WTC11 (cell line): ENCODE results near the gene ZBTB7C. TPM values are rescaled to one million over a fixed set of nuclear protein-coding genes. Genes with fewer than 3 reads are reported as not detected.
A peak's percentile ranks its signal among the peaks of the same experiment; 100 is the strongest.

Experiments used
- ATAC-seq: fragments of 200-7000 bp; cut with Tn5 transposase; 2 replicates; pipeline ENCODE4 v1.10.0; 2021; ENCODE audit warnings: mild to moderate bottlenecking, moderate library complexity
- CTCF ChIA-PET: fragments of 300-600 bp; sonication (Branson Sonifier 250); formaldehyde crosslinking; loops from one replicate; lab custom pipeline; 2021; ENCODE audit warnings: antibody characterized with exemption; lab: Charles Lee
- POLR2A ChIA-PET: fragments of 350-600 bp; sonication (Branson Sonifier 250); formaldehyde crosslinking; loops from one replicate; lab custom pipeline; 2021; ENCODE audit warnings: antibody characterized with exemption; lab: Charles Lee
- DNase-seq: peaks from one replicate; pipeline ENCODE4 v3.0.0; 2021; ENCODE audit warnings: low spot score
- H3K27ac Mint-ChIP-seq: 2 replicates; pipeline ENCODE4 v1.8.0; 2021; ENCODE audit warnings: mixed read lengths
- H3K27me3 Mint-ChIP-seq: 2 replicates; pipeline ENCODE4 v1.8.0; 2021; ENCODE audit warnings: low read depth, mild to moderate bottlenecking, moderate library complexity, mixed read lengths
- H3K36me3 Mint-ChIP-seq: 2 replicates; pipeline ENCODE4 v1.8.0; 2021; ENCODE audit warnings: mixed read lengths
- H3K4me1 Mint-ChIP-seq: 2 replicates; pipeline ENCODE4 v1.8.0; 2022; ENCODE audit warnings: mixed read lengths
- H3K4me3 Mint-ChIP-seq: 2 replicates; pipeline ENCODE4 v1.8.0; 2021; ENCODE audit warnings: mild to moderate bottlenecking, moderate library complexity, mixed read lengths
- H3K9me3 Mint-ChIP-seq: 2 replicates; pipeline ENCODE4 v1.8.0; 2021; ENCODE audit warnings: mixed read lengths
- CREM ChIP-seq: sonication (generic); formaldehyde crosslinking; IDR thresholded peaks from 2 replicates; pipeline ENCODE4 v1.8.1; 2022; ENCODE audit warnings: mild to moderate bottlenecking, missing genetic modification reagents, moderate library complexity
- ETV6 ChIP-seq: sonication (generic); formaldehyde crosslinking; IDR thresholded peaks from 2 replicates; pipeline ENCODE4 v1.8.1; 2022; ENCODE audit warnings: mild to moderate bottlenecking, missing genetic modification reagents
- JAZF1 ChIP-seq: fragments of 250-450 bp; sonication (Bioruptor Pico); IDR thresholded peaks from 2 replicates; pipeline ENCODE4 v1.9.0; 2021; ENCODE audit warnings: moderate library complexity, mild to moderate bottlenecking, inconsistent platforms
- MYBL2 ChIP-seq: sonication (generic); formaldehyde crosslinking; IDR thresholded peaks from 2 replicates; pipeline ENCODE4 v1.8.1; 2023; ENCODE audit warnings: mild to moderate bottlenecking, moderate library complexity, missing genetic modification reagents
- NFYB ChIP-seq: sonication (generic); formaldehyde crosslinking; conservative IDR thresholded peaks from 2 replicates; pipeline ENCODE4 v1.8.0; 2022; ENCODE audit warnings: low read depth, missing genetic modification reagents
- NR2C2 ChIP-seq: sonication (generic); formaldehyde crosslinking; IDR thresholded peaks from 2 replicates; pipeline ENCODE4 v1.8.0; 2022; ENCODE audit warnings: mild to moderate bottlenecking, missing genetic modification reagents
- PREB ChIP-seq: sonication (generic); formaldehyde crosslinking; IDR thresholded peaks from 2 replicates; pipeline ENCODE4 v1.8.1; 2022; ENCODE audit warnings: mild to moderate bottlenecking, missing genetic modification reagents, moderate library complexity, borderline replicate concordance
- SOX15 ChIP-seq: fragments of 250-450 bp; sonication (Bioruptor Pico); IDR thresholded peaks from 2 replicates; pipeline ENCODE4 v1.9.0; 2021; ENCODE audit warnings: mild to moderate bottlenecking
- TEAD1 ChIP-seq: sonication (generic); formaldehyde crosslinking; IDR thresholded peaks from 2 replicates; pipeline ENCODE4 v1.8.0; 2022; ENCODE audit warnings: mild to moderate bottlenecking, missing genetic modification reagents
- ZBTB43 ChIP-seq: sonication (generic); formaldehyde crosslinking; IDR thresholded peaks from 2 replicates; pipeline ENCODE4 v1.8.1; 2023; ENCODE audit warnings: mild to moderate bottlenecking, missing genetic modification reagents
- ZMAT4 ChIP-seq: fragments of 250-450 bp; sonication (Bioruptor Pico); IDR thresholded peaks from 2 replicates; pipeline ENCODE4 v1.9.0; 2021; ENCODE audit warnings: mild to moderate bottlenecking
- ZNF121 ChIP-seq: sonication (generic); formaldehyde crosslinking; IDR thresholded peaks from 2 replicates; pipeline ENCODE4 v1.8.0; 2023; ENCODE audit warnings: missing genetic modification reagents
- ZNF232 ChIP-seq: sonication (generic); formaldehyde crosslinking; IDR thresholded peaks from 2 replicates; pipeline ENCODE4 v1.8.0; 2022; ENCODE audit warnings: mild to moderate bottlenecking, missing genetic modification reagents
- ZNF423 ChIP-seq: fragments of 250-450 bp; sonication (Bioruptor Pico); IDR thresholded peaks from 2 replicates; pipeline ENCODE4 v2.1.2; 2022; ENCODE audit warnings: mild to moderate bottlenecking, moderate library complexity
- ZNF512 ChIP-seq: sonication (generic); formaldehyde crosslinking; IDR thresholded peaks from 2 replicates; pipeline ENCODE4 v1.8.1; 2022; ENCODE audit warnings: missing genetic modification reagents, borderline replicate concordance
- ZNF671 ChIP-seq: fragments of 250-450 bp; sonication (Bioruptor Pico); IDR thresholded peaks from 2 replicates; pipeline ENCODE4 v1.8.0; 2021; ENCODE audit warnings: mild to moderate bottlenecking
- total RNA-seq: library from RNA; stranded (reverse); gene quantifications from 3 replicates; pipeline ENCODE4 v1.2.3, GENCODE V29; 2021
- TF ChIP-seq, protein P1 (sequence below): fragments of 250-450 bp; sonication (Bioruptor Pico); IDR thresholded peaks from 2 replicates; pipeline ENCODE4 v1.9.0; 2021; ENCODE audit warnings: moderate library complexity, mild to moderate bottlenecking, inconsistent platforms, borderline replicate concordance
- TF ChIP-seq, protein P2 (sequence below): sonication (generic); formaldehyde crosslinking; IDR thresholded peaks from 2 replicates; pipeline ENCODE4 v1.8.1; 2023; ENCODE audit warnings: mild to moderate bottlenecking, moderate library complexity, missing genetic modification reagents

Gene ZBTB7C
- total RNA-seq, 1 experiment from 2014 or later, result 0.48 TPM

DNA sequence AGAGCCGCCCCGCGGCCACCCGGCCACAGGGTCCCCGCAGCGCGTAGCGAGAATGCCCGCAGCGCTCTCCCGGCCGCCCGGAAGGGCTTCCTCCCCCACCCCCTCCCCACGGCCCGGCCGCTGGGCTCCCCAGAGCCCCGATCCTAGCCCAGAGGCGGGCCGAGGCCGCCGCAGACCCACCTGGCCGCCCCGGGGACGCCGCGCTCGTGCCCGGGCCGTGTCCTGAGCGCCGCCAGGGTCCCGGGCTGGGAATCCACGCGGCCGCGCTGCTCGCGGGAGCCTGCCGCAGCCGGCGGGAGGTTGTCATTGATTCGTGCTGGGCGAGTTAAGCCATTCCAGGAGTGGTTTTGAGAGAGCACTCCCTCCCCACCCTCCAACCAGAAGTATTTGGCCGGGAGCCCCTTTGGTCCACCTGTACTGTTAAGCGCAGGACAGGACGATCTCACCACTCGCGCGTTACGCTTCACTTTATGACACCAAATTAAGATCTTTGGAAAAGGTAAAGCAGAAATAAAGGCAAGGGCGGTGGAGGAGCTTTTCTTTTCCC lies 272.3 kb downstream of the ZBTB7C start (continued):
- TF ChIP-seq NR2C2 (CRISPR knock-in tag), result no peak
- no peak for TF ChIP-seq JAZF1
- TF ChIP-seq, protein P1, sequence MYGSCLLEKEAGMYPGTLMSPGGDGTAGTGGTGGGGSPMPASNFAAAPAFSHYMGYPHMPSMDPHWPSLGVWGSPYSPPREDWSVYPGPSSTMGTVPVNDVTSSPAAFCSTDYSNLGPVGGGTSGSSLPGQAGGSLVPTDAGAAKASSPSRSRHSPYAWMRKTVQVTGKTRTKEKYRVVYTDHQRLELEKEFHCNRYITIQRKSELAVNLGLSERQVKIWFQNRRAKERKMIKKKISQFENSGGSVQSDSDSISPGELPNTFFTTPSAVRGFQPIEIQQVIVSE (CRISPR knock-in tag), result no peak

GRCh38 chr18:48136051-48136826 lies 272.9 kb downstream of the ZBTB7C start:
- CTCF ChIA-PET, result interaction anchor here (0.6 to 1.5 kb wide), 9 partner anchors 25 to 309 kb away, joined by 3 to 6 read pairs (median 3); no protein-coding TSS in a partner anchor
- H3K4me1 Mint-ChIP-seq, result peaks cover 32% of the 10 kb centered on the region
- DNase-seq (no peak), ATAC-seq (no peak; the same call in 1 of the 2 replicates)
- no peak overlapping the region for H3K27ac Mint-ChIP-seq
- peak overlapping the region; percentile 73 for H3K4me3 Mint-ChIP-seq
- POLR2A ChIA-PET, result interaction anchor here (1.5 kb wide), 1 partner anchor 26 kb away, joined by 3 read pairs; no protein-coding TSS in a partner anchor
- no peaks in the 10 kb centered on the region for H3K9me3 Mint-ChIP-seq
- H3K27me3 Mint-ChIP-seq, result peaks cover 68% of the 10 kb centered on the region
- TF ChIP-seq MYBL2 (CRISPR knock-in tag) (0 out of 2 replicates have a peak, but pooled peaks have one; percentile 33), NFYB (no peak)
- H3K36me3 Mint-ChIP-seq, result no peaks in the 10 kb centered on the region

GRCh38 chr18:48135436-48135966 lies 273.7 kb downstream of the ZBTB7C start:
- ChIA-PET POLR2A (interaction anchor here (1.5 kb wide), 1 partner anchor 27 kb away, joined by 3 read pairs; no protein-coding TSS in a partner anchor), CTCF (interaction anchor here (0.7 to 1.4 kb wide), 6 partner anchors 25 to 310 kb away, joined by 3 to 6 read pairs (median 4); no protein-coding TSS in a partner anchor)
- H3K4me1 Mint-ChIP-seq, result peaks cover 26% of the 10 kb centered on the region
- TF ChIP-seq ZMAT4 (no peak), ZNF423 (CRISPR knock-in tag) (0 out of 2 replicates have a peak, but pooled peaks have one; percentile 15)
- peak overlapping the region; percentile 73 for H3K4me3 Mint-ChIP-seq
- DNase-seq, result no peak
- no peaks in the 10 kb centered on the region for H3K9me3 Mint-ChIP-seq
- no peak for ATAC-seq
- H3K27me3 Mint-ChIP-seq, result peaks cover 65% of the 10 kb centered on the region
- H3K36me3 Mint-ChIP-seq, result no peaks in the 10 kb centered on the region
- no peak overlapping the region for H3K27ac Mint-ChIP-seq

- TF ChIP-seq ZNF121 (no peak), TEAD1 (CRISPR knock-in tag) (no peak), ZNF232 (CRISPR knock-in tag) (no peak)
- TF ChIP-seq, protein P2, sequence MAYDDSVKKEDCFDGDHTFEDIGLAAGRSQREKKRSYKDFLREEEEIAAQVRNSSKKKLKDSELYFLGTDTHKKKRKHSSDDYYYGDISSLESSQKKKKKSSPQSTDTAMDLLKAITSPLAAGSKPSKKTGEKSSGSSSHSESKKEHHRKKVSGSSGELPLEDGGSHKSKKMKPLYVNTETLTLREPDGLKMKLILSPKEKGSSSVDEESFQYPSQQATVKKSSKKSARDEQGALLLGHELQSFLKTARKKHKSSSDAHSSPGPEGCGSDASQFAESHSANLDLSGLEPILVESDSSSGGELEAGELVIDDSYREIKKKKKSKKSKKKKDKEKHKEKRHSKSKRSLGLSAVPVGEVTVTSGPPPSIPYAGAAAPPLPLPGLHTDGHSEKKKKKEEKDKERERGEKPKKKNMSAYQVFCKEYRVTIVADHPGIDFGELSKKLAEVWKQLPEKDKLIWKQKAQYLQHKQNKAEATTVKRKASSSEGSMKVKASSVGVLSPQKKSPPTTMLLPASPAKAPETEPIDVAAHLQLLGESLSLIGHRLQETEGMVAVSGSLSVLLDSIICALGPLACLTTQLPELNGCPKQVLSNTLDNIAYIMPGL (CRISPR knock-in tag), result no peak
- ATAC-seq, result no peak
- ChIA-PET CTCF (no interaction called here), POLR2A (no interaction called here)
- H3K36me3 Mint-ChIP-seq, result no peaks in the 10 kb centered on the region
- peaks cover 23% of the 10 kb centered on the region for H3K4me1 Mint-ChIP-seq
- no peak overlapping the region for H3K4me3 Mint-ChIP-seq
- H3K27ac Mint-ChIP-seq, result no peak overlapping the region
- no peak for DNase-seq
- H3K27me3 Mint-ChIP-seq, result peaks cover 62% of the 10 kb centered on the region
- H3K9me3 Mint-ChIP-seq, result no peaks in the 10 kb centered on the region
These were observed 274.6 kb downstream of the ZBTB7C start for GRCh38 chr18:48134609-48135008.

GRCh38 chr18:48133671-48134251 lies 275.4 kb downstream of the ZBTB7C start:
- Mint-ChIP-seq H3K27ac (no peak overlapping the region), H3K4me1 (peaks cover 28% of the 10 kb centered on the region), H3K36me3 (no peaks in the 10 kb centered on the region)
- TF ChIP-seq SOX15 (CRISPR knock-in tag) (no peak), CREM (CRISPR knock-in tag) (no peak), PREB (CRISPR knock-in tag) (no peak), ZNF671 (CRISPR knock-in tag) (no peak), ZBTB43 (no peak), TEAD1 (CRISPR knock-in tag) (no peak), ETV6 (no peak), ZNF512 (CRISPR knock-in tag) (no peak)

More at GRCh38 chr18:48133671-48134251, 275.4 kb downstream of the ZBTB7C start:
- H3K9me3 Mint-ChIP-seq, result no peaks in the 10 kb centered on the region
- no peak overlapping the region for H3K4me3 Mint-ChIP-seq
- H3K27me3 Mint-ChIP-seq, result peaks cover 56% of the 10 kb centered on the region
- ChIA-PET POLR2A (interaction anchor here (0.6 kb wide), 1 partner anchor 84 kb away, joined by 4 read pairs; no protein-coding TSS in a partner anchor), CTCF (interaction anchor here (0.7 kb wide), 2 partner anchors 161 to 1741 kb away, joined by 3 to 4 read pairs; no protein-coding TSS in a partner anchor)
- DNase-seq (no peak), ATAC-seq (no peak)
